ENCODE results near the gene DDX19B.
"Not testable (repeated sequence)": the region's sequence is repeated elsewhere in the genome, so short reads cannot be mapped to it uniquely, and the experiment has no call there.

Gene DDX19B

DNA sequence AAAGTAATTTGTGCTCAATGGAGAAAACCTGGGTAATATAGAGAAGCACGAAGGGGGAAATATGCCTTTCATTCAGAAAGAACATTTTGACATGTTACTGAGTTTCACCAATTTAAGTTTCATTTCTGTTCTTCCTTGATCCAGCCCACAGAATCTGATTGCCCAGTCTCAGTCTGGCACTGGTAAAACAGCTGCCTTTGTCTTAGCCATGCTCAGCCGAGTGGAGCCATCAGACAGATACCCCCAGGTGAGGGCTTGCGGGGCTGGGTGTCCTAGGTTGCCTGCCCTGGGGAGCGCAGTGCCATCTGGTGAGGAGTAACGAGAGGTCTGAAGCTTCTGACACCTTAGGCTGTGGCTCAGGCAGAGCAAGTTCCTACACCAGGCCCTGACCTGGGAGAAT lies 65.4 kb downstream of the DDX19B start:
- Histone ChIP-seq H4K91ac (ENCODE audit: low read depth, low read length, poor library complexity) (no peak overlapping the region), H3K9ac (ENCODE audit: low read depth, low read length, poor library complexity) (no peak overlapping the region), H3K36me3 (replicated peaks in 1 of 2; ENCODE audit: control insufficient read depth in 2 of 2, insufficient read depth in 2 of 2, low read length in 2 of 2) (peaks cover 32 to 97% of the 10 kb centered on the region in 2 donors)

DNA sequence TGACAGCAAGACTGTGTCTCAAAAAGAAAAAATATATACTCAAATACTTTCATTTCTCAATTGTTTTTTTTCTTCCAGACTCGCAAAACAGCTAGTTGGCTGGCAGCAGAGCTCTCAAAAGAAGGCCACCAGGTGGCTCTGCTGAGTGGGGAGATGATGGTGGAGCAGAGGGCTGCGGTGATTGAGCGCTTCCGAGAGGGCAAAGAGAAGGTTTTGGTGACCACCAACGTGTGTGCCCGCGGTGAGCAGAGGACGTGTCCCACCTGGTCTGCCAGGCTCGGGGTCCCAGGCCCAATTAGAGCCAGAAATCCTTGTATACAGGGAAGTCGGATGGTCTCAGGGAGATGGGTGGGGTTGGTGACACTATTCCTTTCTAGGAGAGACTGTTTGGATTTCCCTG lies 71.2 kb downstream of the DDX19B start:
- no CpG with 5 or more reads among the region's 10 CpGs for WGBS, 2 donors (ENCODE audit: extremely low coverage in 2 of 2, insufficient read length in 2 of 2, insufficient replicate concordance in 1 of 2)
- H3K79me1 ChIP-seq (ENCODE audit: low read depth, low read length); H2AK5ac ChIP-seq (ENCODE audit: low read depth, low read length); H3K14ac ChIP-seq (ENCODE audit: low read length); H2BK12ac ChIP-seq (ENCODE audit: low read length); H3K18ac ChIP-seq (ENCODE audit: low read length); H2BK15ac ChIP-seq (ENCODE audit: low read length); H3K9me3 ChIP-seq (replicated peaks in 1 of 2; ENCODE audit: control insufficient read depth in 2 of 2, insufficient read depth in 1 of 2, low read depth in 1 of 2, low read length in 2 of 2); H3K4ac ChIP-seq (ENCODE audit: low read length); H2AFZ ChIP-seq (ENCODE audit: low read length); H3K23ac ChIP-seq (ENCODE audit: low read depth, low read length, poor library complexity); H4K8ac ChIP-seq (ENCODE audit: low read depth, low read length); H3K9ac ChIP-seq (ENCODE audit: low read depth, low read length, poor library complexity); DNase-seq (ENCODE audit: low spot score); H3K27ac ChIP-seq (replicated peaks; ENCODE audit: low read length); H4K91ac ChIP-seq (ENCODE audit: low read depth, low read length, poor library complexity); H2BK5ac ChIP-seq (ENCODE audit: low read length); H3K4me2 ChIP-seq (ENCODE audit: insufficient read depth, low read length, poor library complexity, severe bottlenecking); H3K4me1 ChIP-seq (ENCODE audit: control insufficient read depth in 2 of 2, insufficient read depth in 1 of 2, low read depth in 1 of 2, low read length in 2 of 2); H2BK120ac ChIP-seq (ENCODE audit: low read depth, low read length); H3K4me3 ChIP-seq (ENCODE audit: low read length in 2 of 2); H3K27me3 ChIP-seq (ENCODE audit: control insufficient read depth in 3 of 3, insufficient read depth in 3 of 3, low read depth in 1 of 3, low read length in 3 of 3): not testable (repeated sequence)
- peaks cover 34 to 94% of the 10 kb centered on the region in 2 donors for H3K36me3 ChIP-seq (replicated peaks in 1 of 2; ENCODE audit: control insufficient read depth in 2 of 2, insufficient read depth in 2 of 2, low read length in 2 of 2)

More for the DNA sequence above, 65.4 kb downstream of the DDX19B start:
- Histone ChIP-seq H2BK15ac (ENCODE audit: low read length) (no peak overlapping the region), H3K9me3 (replicated peaks in 1 of 2; ENCODE audit: control insufficient read depth in 2 of 2, insufficient read depth in 1 of 2, low read depth in 1 of 2, low read length in 2 of 2) (no peaks in the 10 kb centered on the region), H3K4me3 (ENCODE audit: low read length in 2 of 2) (no peak overlapping the region), H2BK12ac (ENCODE audit: low read length) (no peak overlapping the region), H2BK120ac (ENCODE audit: low read depth, low read length) (no peak overlapping the region), H3K14ac (ENCODE audit: low read length) (no peak overlapping the region), H3K18ac (ENCODE audit: low read length) (no peak overlapping the region), H3K4me1 (ENCODE audit: control insufficient read depth in 2 of 2, insufficient read depth in 1 of 2, low read depth in 1 of 2, low read length in 2 of 2) (no peaks in the 10 kb centered on the region), H2AFZ (ENCODE audit: low read length) (no peak overlapping the region), H3K23ac (ENCODE audit: low read depth, low read length, poor library complexity) (no peak overlapping the region), H2AK5ac (ENCODE audit: low read depth, low read length) (no peak overlapping the region), H3K4ac (ENCODE audit: low read length) (no peak overlapping the region), H3K4me2 (ENCODE audit: insufficient read depth, low read length, poor library complexity, severe bottlenecking) (no peak overlapping the region), H3K79me1 (ENCODE audit: low read depth, low read length) (no peaks in the 10 kb centered on the region), H4K8ac (ENCODE audit: low read depth, low read length) (no peak overlapping the region), H3K27ac (replicated peaks; ENCODE audit: low read length) (no peak overlapping the region), H3K27me3 (ENCODE audit: control insufficient read depth in 3 of 3, insufficient read depth in 3 of 3, low read depth in 1 of 3, low read length in 3 of 3) (no peaks in the 10 kb centered on the region), H2BK5ac (ENCODE audit: low read length) (no peak overlapping the region)
- DNase-seq (ENCODE audit: low spot score) = no peak
- no CpG with 5 or more reads among the region's 5 CpGs for WGBS, 2 donors (ENCODE audit: extremely low coverage in 2 of 2, insufficient read length in 2 of 2, insufficient replicate concordance in 1 of 2)

DNA sequence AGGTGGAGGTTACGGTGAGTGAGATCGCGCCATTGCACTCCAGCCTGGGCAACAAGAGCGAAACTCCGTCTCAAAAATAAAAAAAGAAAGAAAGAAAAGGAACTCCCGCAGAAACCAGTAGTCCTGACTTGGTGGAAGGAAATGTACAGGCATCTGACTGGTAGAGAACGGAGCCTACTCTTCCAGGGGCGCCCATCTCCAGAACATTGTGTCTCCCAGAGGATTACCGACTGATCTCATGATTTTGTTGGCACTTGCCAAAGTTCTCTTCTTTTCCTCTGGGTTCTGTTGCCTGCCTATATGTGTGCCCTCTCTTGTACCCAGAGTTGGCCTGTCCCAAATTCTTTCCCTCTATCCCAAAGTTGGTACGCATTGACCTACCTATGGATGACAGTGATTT lies 71.9 kb downstream of the DDX19B start:
- no CpG with 5 or more reads among the region's 10 CpGs for WGBS, 2 donors (ENCODE audit: extremely low coverage in 2 of 2, insufficient read length in 2 of 2, insufficient replicate concordance in 1 of 2)
- Histone ChIP-seq H3K4me3 (ENCODE audit: low read length in 2 of 2) (no peak overlapping the region), H3K18ac (ENCODE audit: low read length) (no peak overlapping the region), H3K27me3 (ENCODE audit: control insufficient read depth in 3 of 3, insufficient read depth in 3 of 3, low read depth in 1 of 3, low read length in 3 of 3) (no peaks in the 10 kb centered on the region), H3K4ac (ENCODE audit: low read length) (no peak overlapping the region), H2AK5ac (ENCODE audit: low read depth, low read length) (no peak overlapping the region), H2BK15ac (ENCODE audit: low read length) (no peak overlapping the region), H3K14ac (ENCODE audit: low read length) (no peak overlapping the region), H3K9ac (ENCODE audit: low read depth, low read length, poor library complexity) (no peak overlapping the region), H2BK120ac (ENCODE audit: low read depth, low read length) (no peak overlapping the region), H3K4me1 (ENCODE audit: control insufficient read depth in 2 of 2, insufficient read depth in 1 of 2, low read depth in 1 of 2, low read length in 2 of 2) (no peaks in the 10 kb centered on the region), H4K91ac (ENCODE audit: low read depth, low read length, poor library complexity) (no peak overlapping the region), H4K8ac (ENCODE audit: low read depth, low read length) (no peak overlapping the region), H2BK12ac (ENCODE audit: low read length) (no peak overlapping the region), H3K36me3 (replicated peaks in 1 of 2; ENCODE audit: control insufficient read depth in 2 of 2, insufficient read depth in 2 of 2, low read length in 2 of 2) (peaks cover 33 to 93% of the 10 kb centered on the region in 2 donors), H3K27ac (replicated peaks; ENCODE audit: low read length) (no peak overlapping the region), H3K9me3 (replicated peaks in 1 of 2; ENCODE audit: control insufficient read depth in 2 of 2, insufficient read depth in 1 of 2, low read depth in 1 of 2, low read length in 2 of 2) (no peaks in the 10 kb centered on the region), H3K4me2 (ENCODE audit: insufficient read depth, low read length, poor library complexity, severe bottlenecking) (no peak overlapping the region), H3K23ac (ENCODE audit: low read depth, low read length, poor library complexity) (no peak overlapping the region), H2AFZ (ENCODE audit: low read length) (no peak overlapping the region), H3K79me1 (ENCODE audit: low read depth, low read length) (no peaks in the 10 kb centered on the region), H2BK5ac (ENCODE audit: low read length) (no peak overlapping the region)
- no peak for DNase-seq (ENCODE audit: low spot score)

DNA sequence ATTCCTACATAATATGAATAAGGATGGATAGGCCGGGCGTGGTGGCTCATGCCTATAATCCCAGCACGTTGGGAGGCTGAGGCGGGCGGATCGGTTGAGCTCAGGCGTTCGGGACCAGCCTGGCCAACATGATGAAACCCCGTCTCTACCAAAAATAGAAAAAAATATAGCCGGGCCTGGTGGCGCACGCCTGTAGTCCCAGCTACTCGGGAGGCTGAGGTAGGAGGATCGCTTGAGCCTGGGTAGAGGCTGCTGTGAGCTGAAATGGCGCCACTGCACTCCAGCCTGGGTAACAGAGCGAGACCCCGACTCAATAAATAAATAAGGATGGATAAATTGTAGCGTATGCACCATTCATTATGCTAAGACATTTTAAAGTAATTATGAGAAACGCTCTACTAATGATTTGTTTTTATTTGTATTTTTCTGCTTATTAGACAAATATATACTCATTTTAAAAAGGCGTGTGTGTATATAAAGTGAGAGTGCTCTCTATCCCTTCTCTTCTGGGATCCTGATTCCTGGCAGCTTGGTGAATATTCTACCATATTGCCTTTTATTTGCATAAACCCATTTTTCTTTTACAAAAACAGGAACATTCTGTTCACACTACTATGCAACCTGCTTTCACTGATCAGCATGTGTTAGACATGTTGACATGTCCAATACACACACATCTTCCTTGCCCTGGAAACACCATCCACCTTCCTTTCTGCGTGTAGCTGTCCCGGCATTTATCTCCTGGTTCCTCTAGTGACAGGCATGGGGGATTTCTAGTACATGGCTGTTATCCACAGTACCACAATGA lies 74.1 kb downstream of the DDX19B start:
- no peak overlapping the region for H4K91ac ChIP-seq (ENCODE audit: low read depth, low read length, poor library complexity)
- no peak overlapping the region for H3K27ac ChIP-seq (replicated peaks; ENCODE audit: low read length)
- no peak overlapping the region for H2BK15ac ChIP-seq (ENCODE audit: low read length)
- H3K4me1 ChIP-seq (ENCODE audit: control insufficient read depth in 2 of 2, insufficient read depth in 1 of 2, low read depth in 1 of 2, low read length in 2 of 2) = no peaks in the 10 kb centered on the region
- no peak overlapping the region for H3K18ac ChIP-seq (ENCODE audit: low read length)
- H3K36me3 ChIP-seq (replicated peaks in 1 of 2; ENCODE audit: control insufficient read depth in 2 of 2, insufficient read depth in 2 of 2, low read length in 2 of 2) = peaks cover 26 to 89% of the 10 kb centered on the region in 2 donors
- H3K79me1 ChIP-seq (ENCODE audit: low read depth, low read length) = no peaks in the 10 kb centered on the region
- H3K4ac ChIP-seq (ENCODE audit: low read length) = no peak overlapping the region
- no peak overlapping the region for H3K23ac ChIP-seq (ENCODE audit: low read depth, low read length, poor library complexity)
- no peaks in the 10 kb centered on the region for H3K27me3 ChIP-seq (ENCODE audit: control insufficient read depth in 3 of 3, insufficient read depth in 3 of 3, low read depth in 1 of 3, low read length in 3 of 3)
- H2AK5ac ChIP-seq (ENCODE audit: low read depth, low read length) = no peak overlapping the region
- DNase-seq (ENCODE audit: low spot score) = no peak
- no peak overlapping the region for H2BK120ac ChIP-seq (ENCODE audit: low read depth, low read length)
- no peaks in the 10 kb centered on the region for H3K9me3 ChIP-seq (replicated peaks in 1 of 2; ENCODE audit: control insufficient read depth in 2 of 2, insufficient read depth in 1 of 2, low read depth in 1 of 2, low read length in 2 of 2)
- no peak overlapping the region for H3K9ac ChIP-seq (ENCODE audit: low read depth, low read length, poor library complexity)
- no peak overlapping the region for H3K4me3 ChIP-seq (ENCODE audit: low read length in 2 of 2)
- no peak overlapping the region for H4K8ac ChIP-seq (ENCODE audit: low read depth, low read length)
- no peak overlapping the region for H3K4me2 ChIP-seq (ENCODE audit: insufficient read depth, low read length, poor library complexity, severe bottlenecking)
- no peak overlapping the region for H2AFZ ChIP-seq (ENCODE audit: low read length)
- H2BK12ac ChIP-seq (ENCODE audit: low read length) = no peak overlapping the region
- H2BK5ac ChIP-seq (ENCODE audit: low read length) = no peak overlapping the region
- H3K14ac ChIP-seq (ENCODE audit: low read length) = no peak overlapping the region
- WGBS, 2 donors (ENCODE audit: extremely low coverage in 2 of 2, insufficient read length in 2 of 2, insufficient replicate concordance in 1 of 2) = no CpG with 5 or more reads among the region's 22 CpGs

Measured in neuronal stem cell (in vitro differentiated cells).